Measurements from ENCODE around the gene DENND1A.

- TF ChIP-seq POLR2AphosphoS5 (IDR thresholded peaks at IDR 0.05; ENCODE audit: borderline replicate concordance, low read depth, low read length): no peak
- no peak for TF ChIP-seq EZH2 (IDR thresholded peaks at IDR 0.05)
Measured at GRCh38 chr9:123562844-123563346, 367.0 kb downstream of the DENND1A start.
